ENCODE measurements around the gene DUSP9. TPM values are rescaled to one million over a fixed set of nuclear protein-coding genes. Genes with fewer than 3 reads are reported as not detected.

The DUSP9 gene
- total RNA-seq, 1 experiment from 2014 or later, result 14.2 TPM

DNA sequence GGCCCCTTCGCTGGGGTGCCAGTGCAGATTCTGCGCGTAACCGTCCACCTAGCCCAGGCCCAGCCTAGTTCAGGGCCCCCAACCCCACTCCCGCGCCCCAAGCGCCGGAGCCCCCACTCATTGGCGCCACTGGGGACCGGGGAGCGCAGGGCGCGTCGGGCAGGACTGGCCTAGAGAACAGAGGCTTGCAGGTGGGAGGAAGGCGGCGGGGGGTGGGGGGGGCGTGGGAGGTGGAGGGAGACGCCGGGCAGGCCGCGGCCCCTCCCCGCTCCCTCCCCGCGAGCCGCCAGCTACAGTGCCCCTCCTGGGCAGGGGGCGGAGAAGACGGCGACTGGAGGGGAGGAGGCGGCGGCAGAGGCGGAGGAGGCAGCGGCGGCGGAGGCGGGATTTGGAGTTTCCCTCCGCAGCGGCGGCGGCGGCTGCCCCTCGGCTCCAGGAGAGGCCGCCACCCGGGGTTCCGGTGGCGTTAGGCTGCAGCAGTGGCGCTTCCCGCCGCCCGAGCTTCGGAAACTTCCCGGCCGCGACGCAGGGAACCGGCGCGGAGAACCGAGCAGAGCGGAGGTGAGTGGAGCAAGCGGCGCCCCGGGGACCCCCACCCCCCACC lies 4.8 kb upstream of the DUSP9 start:
- Histone ChIP-seq H3K27ac (ENCODE audit: low read depth, low read length) (no peak overlapping the region), H3K79me2 (ENCODE audit: insufficient read depth, low read length) (no peaks in the 10 kb centered on the region), H2AFZ (ENCODE audit: low read depth, low read length, poor library complexity, severe bottlenecking) (no peak overlapping the region), H3K4me3 (replicated peaks in 1 of 2; ENCODE audit: low read depth in 1 of 2, low read length in 2 of 2) (no peak overlapping the region), H3K36me3 (ENCODE audit: control insufficient read depth in 1 of 2, insufficient read depth in 2 of 2, low read length in 2 of 2) (no peaks in the 10 kb centered on the region), H3K4me2 (ENCODE audit: low read length) (no peak overlapping the region), H4K20me1 (ENCODE audit: insufficient read depth) (no peaks in the 10 kb centered on the region), H3K9me3 (ENCODE audit: control insufficient read depth in 1 of 2, insufficient read depth in 1 of 2, low read depth in 1 of 2, low read length in 2 of 2) (no peaks in the 10 kb centered on the region), H3K9ac (ENCODE audit: low read length) (no peak overlapping the region), H3K4me1 (ENCODE audit: control insufficient read depth in 1 of 2, insufficient read depth in 2 of 2, low read length in 2 of 2) (peaks cover 3 to 16% of the 10 kb centered on the region in 2 experiments; a peak in 2 of 4 replicates), H3K9me2 (ENCODE audit: insufficient read depth) (no peaks in the 10 kb centered on the region), H3K27me3 (ENCODE audit: insufficient read depth, low read length) (no peaks in the 10 kb centered on the region)
- ChIA-PET CTCF (no interaction called here), POLR2A (no interaction called here), RAD21 (ENCODE audit: low non-redundant PET in 1 of 2, low total read pairs in 2 of 2, uncharacterized antibody in 2 of 2, unreplicated experiment in 2 of 2) (no interaction called here)
- TF ChIP-seq JUND (IDR thresholded peaks at IDR 0.05) (no peak), EZH2phosphoT487 (IDR thresholded peaks at IDR 0.05; ENCODE audit: borderline replicate concordance) (no peak), CBX3 (IDR thresholded peaks at IDR 0.05; ENCODE audit: low read depth) (no peak), CEBPB (IDR thresholded peaks at IDR 0.05; ENCODE audit: low read depth) (no peak), TCF7L2 (IDR thresholded peaks at IDR 0.05; ENCODE audit: borderline replicate concordance, extremely low read depth, insufficient read depth, insufficient read length) (no peak), FOSL1 (IDR thresholded peaks at IDR 0.05; ENCODE audit: low read depth) (no peak), SP1 (IDR thresholded peaks at IDR 0.05; ENCODE audit: low read depth) (no peak)
- TF ChIP-seq, protein P1, sequence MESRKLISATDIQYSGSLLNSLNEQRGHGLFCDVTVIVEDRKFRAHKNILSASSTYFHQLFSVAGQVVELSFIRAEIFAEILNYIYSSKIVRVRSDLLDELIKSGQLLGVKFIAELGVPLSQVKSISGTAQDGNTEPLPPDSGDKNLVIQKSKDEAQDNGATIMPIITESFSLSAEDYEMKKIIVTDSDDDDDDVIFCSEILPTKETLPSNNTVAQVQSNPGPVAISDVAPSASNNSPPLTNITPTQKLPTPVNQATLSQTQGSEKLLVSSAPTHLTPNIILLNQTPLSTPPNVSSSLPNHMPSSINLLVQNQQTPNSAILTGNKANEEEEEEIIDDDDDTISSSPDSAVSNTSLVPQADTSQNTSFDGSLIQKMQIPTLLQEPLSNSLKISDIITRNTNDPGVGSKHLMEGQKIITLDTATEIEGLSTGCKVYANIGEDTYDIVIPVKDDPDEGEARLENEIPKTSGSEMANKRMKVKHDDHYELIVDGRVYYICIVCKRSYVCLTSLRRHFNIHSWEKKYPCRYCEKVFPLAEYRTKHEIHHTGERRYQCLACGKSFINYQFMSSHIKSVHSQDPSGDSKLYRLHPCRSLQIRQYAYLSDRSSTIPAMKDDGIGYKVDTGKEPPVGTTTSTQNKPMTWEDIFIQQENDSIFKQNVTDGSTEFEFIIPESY (IDR thresholded peaks at IDR 0.05; ENCODE audit: extremely low read depth, insufficient replicate concordance, low read length), result no peak
- TF ChIP-seq, protein P2, sequence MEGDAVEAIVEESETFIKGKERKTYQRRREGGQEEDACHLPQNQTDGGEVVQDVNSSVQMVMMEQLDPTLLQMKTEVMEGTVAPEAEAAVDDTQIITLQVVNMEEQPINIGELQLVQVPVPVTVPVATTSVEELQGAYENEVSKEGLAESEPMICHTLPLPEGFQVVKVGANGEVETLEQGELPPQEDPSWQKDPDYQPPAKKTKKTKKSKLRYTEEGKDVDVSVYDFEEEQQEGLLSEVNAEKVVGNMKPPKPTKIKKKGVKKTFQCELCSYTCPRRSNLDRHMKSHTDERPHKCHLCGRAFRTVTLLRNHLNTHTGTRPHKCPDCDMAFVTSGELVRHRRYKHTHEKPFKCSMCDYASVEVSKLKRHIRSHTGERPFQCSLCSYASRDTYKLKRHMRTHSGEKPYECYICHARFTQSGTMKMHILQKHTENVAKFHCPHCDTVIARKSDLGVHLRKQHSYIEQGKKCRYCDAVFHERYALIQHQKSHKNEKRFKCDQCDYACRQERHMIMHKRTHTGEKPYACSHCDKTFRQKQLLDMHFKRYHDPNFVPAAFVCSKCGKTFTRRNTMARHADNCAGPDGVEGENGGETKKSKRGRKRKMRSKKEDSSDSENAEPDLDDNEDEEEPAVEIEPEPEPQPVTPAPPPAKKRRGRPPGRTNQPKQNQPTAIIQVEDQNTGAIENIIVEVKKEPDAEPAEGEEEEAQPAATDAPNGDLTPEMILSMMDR (IDR thresholded peaks at IDR 0.05 in 2 of 3, conservative IDR thresholded peaks at IDR 0.05 in 1 of 3; ENCODE audit: borderline replicate concordance in 1 of 3, insufficient read depth in 1 of 3, low read depth in 2 of 3, low read length in 2 of 3), result no peak
- TF ChIP-seq, protein P3, sequence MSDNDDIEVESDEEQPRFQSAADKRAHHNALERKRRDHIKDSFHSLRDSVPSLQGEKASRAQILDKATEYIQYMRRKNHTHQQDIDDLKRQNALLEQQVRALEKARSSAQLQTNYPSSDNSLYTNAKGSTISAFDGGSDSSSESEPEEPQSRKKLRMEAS (IDR thresholded peaks at IDR 0.05), result no peak
- DNase-seq (ENCODE audit: low read depth, low spot score) (no peak), ATAC-seq (no peak)
- no TSS peak for BruUV-seq (replicated peaks)
- intact Hi-C loops (cut with micrococcal nuclease), result no loop called here

All from HCT116 (cell line).